ENCODE results near the gene PXDN.

PXDN gene

DNA sequence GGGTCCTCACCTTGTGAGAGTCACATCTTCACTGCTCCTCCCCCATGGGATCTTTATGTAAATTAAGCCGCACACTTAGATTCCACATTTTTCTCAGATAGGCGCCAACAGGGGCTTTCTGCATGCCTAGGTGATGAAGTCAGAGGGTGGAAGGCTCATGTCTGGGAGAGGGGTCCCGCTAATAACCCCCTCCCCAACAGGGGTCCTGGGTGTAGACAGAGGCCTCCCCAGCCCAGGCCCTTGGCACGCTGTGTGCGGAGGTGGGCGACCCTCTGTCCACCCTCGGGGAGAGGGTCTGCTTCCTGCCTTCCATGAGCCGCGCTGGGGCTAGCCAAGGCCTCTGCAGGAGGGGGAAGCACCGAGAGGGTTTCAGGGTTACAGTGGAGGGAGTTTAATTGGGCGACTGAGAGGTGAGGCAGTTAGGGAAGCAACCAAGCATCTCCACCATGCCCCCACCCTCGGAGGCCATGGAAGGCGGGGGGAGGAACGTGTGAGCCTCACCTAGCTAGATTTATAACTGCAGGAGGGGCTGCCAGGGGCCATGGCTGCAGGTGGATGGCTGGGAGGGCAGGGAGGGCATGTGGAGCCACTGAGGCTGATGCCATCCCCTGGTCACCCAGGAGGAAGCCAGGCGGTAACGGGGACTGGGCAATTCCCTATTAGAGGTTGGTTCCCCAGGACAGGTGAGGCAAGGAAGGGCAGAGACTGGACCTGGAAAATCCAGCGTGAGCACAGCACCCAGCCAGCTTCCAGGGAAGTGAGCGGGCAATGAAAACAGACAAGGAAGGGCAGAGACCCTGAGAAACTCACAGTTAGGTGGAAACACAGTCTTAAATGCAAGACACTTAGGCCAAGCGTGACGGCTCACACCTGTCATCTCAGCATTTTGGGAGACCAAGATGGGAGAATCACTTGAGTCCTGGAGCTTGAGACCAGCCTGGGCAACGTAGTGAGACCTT lies 7.7 kb upstream of the PXDN start:
- TF ChIP-seq, protein P1, sequence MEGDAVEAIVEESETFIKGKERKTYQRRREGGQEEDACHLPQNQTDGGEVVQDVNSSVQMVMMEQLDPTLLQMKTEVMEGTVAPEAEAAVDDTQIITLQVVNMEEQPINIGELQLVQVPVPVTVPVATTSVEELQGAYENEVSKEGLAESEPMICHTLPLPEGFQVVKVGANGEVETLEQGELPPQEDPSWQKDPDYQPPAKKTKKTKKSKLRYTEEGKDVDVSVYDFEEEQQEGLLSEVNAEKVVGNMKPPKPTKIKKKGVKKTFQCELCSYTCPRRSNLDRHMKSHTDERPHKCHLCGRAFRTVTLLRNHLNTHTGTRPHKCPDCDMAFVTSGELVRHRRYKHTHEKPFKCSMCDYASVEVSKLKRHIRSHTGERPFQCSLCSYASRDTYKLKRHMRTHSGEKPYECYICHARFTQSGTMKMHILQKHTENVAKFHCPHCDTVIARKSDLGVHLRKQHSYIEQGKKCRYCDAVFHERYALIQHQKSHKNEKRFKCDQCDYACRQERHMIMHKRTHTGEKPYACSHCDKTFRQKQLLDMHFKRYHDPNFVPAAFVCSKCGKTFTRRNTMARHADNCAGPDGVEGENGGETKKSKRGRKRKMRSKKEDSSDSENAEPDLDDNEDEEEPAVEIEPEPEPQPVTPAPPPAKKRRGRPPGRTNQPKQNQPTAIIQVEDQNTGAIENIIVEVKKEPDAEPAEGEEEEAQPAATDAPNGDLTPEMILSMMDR (IDR thresholded peaks at IDR 0.05; ENCODE audit: control insufficient read depth, extremely low read depth, insufficient read depth) = no peak
- no peak overlapping the region for H3K4me3 ChIP-seq (ENCODE audit: low read depth, low read length)
- no peak for DNase-seq (ENCODE audit: low read depth)

DNA sequence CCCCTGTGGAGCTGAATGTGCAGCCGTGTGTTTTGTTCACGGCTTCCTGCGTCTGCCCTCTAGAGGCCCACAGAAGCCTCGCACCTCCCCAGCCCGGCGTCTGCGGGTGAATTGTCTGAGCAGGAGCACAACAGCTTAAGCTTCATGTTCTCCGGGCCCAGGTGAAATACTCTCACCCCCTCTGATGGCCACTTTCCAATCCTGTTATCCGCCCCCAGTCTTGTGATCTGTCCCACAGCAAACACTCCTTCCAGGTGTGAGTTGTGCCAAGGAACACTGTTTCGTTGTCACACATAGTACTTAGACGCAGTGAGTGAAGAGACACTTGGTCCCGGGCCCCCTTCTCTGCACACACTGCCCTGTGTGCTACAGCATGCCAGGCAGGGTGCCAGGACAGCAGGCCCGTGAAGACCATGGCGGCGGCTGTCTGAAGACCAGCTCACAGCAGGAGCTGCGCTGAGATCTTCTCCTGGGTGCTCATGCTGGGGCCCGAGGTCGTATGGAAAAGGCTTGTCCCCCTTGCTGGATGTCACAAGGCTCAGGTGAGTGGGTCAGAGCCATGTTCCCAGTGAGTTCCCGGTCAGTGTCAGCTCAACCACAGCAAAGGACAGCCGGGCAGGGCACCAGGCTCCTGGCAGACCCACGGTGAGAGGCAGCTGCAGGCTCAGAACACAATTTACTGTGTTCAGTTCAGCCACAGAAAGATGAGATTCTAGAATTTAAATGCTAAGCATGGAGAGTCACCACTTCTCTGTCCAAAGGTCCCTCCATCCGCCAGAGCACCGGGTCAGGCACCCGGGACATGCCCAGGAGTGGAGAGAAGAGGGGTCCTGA lies 6.8 kb upstream of the PXDN start:
- DNase-seq (ENCODE audit: low read depth) = peak; percentile 30
- TF ChIP-seq, protein P1 (IDR thresholded peaks at IDR 0.05; ENCODE audit: control insufficient read depth, extremely low read depth, insufficient read depth) = peak; percentile 79
- H3K4me3 ChIP-seq (ENCODE audit: low read depth, low read length) = no peak overlapping the region

DNA sequence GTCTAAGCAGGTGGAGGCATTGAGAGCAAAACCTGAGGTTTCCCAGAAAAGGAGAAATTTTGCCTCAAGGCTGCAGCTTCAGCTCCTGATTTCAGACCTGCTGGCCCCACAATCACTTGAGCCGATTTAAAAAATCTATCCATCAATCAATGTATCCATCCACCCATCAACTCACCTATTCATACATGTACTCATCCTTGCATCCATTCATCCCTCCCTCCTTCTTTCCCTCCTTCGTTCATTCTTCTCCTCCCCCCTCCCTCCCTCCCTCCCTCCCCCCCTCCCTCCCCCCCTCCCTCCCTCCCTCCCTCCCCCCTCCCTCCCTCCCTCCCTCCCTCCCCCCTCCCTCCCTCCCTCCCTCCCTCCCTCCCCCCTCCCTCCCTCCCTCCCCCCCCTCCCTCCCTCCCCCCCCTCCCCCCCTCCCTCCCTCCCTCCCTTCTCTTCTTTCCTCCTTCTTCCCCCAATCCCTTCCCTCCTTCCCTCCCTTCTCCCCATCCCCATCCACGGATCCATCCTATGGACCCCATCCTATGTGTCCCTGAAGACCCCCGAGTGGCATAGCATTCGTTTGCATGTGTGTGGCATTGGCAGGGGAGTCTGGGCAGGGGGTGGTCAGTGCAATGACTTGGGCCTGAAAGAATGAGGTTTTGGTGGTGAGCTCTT lies 6.1 kb upstream of the PXDN start:
- no peak overlapping the region for H3K4me3 ChIP-seq (ENCODE audit: low read depth, low read length)
- TF ChIP-seq, protein P1 (IDR thresholded peaks at IDR 0.05; ENCODE audit: control insufficient read depth, extremely low read depth, insufficient read depth) = no peak
- no peak for DNase-seq (ENCODE audit: low read depth)

DNA sequence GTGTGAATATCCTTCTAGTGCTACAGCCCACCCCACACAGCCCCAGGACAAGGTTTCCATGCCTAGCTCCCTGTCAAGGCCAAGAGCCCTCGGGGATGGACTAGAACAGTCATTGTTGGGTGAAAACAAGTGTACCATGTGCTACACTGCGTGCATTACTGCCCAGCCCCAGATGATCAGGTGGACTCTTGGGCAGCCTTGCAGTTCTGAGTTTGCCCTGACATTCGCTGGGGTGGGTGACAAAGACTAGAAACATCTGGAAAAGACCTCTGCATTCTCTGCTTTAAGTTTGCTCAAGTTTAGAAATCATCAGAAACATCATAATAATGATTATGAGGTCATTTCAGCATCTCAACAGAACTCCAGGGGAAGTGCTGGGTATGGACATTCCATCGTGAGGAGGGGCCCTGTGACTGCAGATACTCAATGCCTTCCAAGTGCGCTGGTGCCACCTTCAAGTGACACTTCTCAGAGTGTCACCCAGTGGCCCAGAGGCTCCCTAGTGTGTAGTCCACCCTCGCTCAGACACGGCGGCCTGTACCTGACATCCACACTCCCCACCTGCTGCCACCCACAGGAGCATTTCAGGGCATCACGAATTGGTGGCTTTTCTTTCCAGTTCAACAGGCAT lies 5.3 kb upstream of the PXDN start:
- TF ChIP-seq, protein P1 (IDR thresholded peaks at IDR 0.05; ENCODE audit: control insufficient read depth, extremely low read depth, insufficient read depth) = no peak
- no peak for DNase-seq (ENCODE audit: low read depth)
- H3K4me3 ChIP-seq (ENCODE audit: low read depth, low read length) = no peak overlapping the region

DNA sequence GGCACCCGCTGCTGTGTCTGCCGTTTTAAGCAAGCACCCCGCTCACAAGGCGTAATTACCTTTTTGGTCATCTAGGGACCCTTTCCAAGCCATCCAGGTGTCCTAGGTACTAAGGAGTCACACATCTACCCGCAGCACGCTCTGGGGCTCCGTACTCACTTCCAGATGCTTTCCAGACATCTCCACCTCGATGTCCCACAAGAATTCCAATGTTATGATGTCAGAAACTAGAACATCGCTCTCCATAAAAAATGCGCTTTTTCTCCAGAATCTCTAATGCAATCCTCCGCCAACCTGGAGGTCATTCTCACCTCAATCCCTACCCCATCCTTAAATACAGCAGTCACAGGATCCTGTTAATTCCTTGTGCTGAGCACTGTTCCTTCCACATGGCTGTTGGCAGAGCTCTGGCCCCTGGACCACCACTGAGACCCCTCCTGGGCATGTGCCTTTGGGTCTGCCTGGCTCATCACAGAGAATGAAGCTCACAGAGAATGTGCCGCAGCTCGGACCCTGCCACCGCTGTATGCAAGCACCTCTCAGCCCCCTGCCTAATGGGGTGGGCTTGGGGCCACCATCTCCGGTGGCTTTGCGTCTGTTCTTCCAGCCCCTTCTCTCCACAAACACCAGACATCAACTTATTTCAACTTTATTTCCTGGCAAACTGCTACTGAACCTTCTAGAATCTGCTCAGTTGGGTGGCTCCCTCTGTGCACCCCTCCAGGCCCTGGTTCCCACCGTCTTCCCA lies 4.6 kb upstream of the PXDN start:
- H3K4me3 ChIP-seq (ENCODE audit: low read depth, low read length) = no peak overlapping the region
- DNase-seq (ENCODE audit: low read depth) = no peak
- TF ChIP-seq, protein P1 (IDR thresholded peaks at IDR 0.05; ENCODE audit: control insufficient read depth, extremely low read depth, insufficient read depth) = no peak
